NT2/D1 (cell line): Measurements from ENCODE around the gene ISCA1.

Source experiments
- SUZ12 ChIP-seq: IDR thresholded peaks from 2 replicates; pipeline ENCODE4 v1.6.1; 2011; ENCODE audit not compliant: insufficient read length, insufficient read depth; ENCODE audit errors: extremely low read depth
- YY1 ChIP-seq: IDR thresholded peaks from 2 replicates; pipeline ENCODE4 v1.6.1; 2011; ENCODE audit not compliant: insufficient read length, insufficient read depth
- ZNF274 ChIP-seq: IDR thresholded peaks from 2 replicates; pipeline ENCODE4 v1.6.1; 2011; ENCODE audit warnings: mild to moderate bottlenecking, low read depth, low read length

GRCh38 chr9:86238861-86239770 is 43.2 kb downstream of the ISCA1 start:
- no peak for TF ChIP-seq SUZ12
- TF ChIP-seq YY1: no peak
- no peak for TF ChIP-seq ZNF274
